ENCODE results near the gene ACAD10. TPM values are rescaled to one million over a fixed set of nuclear protein-coding genes. Genes with fewer than 3 reads are reported as not detected.

The ACAD10 gene
- total RNA-seq, 1 donor from 2014 or later: 32.6 TPM

DNA sequence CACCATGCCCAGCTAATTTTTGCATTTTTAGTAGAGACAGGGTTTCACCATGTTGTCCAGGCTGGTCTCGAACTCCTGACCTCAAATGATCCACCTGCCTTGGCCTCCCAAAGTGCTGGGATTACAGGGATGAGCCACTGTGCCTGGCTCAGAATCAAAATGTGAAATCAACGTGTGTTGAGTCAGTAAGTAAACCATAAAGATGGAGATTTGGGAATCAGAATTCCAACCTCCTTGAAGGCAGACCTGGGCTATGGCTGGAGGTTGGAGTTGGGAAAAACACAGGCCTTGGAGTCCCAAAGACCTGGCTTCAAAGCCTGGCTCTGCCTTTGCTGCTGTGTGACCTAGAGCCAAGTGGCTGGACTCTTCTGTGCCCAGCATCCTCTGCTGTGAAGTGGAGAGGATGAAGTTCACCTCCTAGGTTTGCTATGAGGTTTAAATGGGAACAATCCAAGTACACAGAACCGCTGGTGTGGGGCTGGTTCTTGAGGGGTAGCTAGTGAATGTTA lies 91.0 kb downstream of the ACAD10 start:
- Mint-ChIP-seq H3K9me3 (no peaks in the 10 kb centered on the region), H3K27me3 (ENCODE audit: low read depth) (peaks cover 4% of the 10 kb centered on the region), H3K36me3 (ENCODE audit: low read depth) (no peaks in the 10 kb centered on the region), H3K4me1 (ENCODE audit: low read depth) (peaks cover 5% of the 10 kb centered on the region), H3K27ac (no peak overlapping the region), H3K4me3 (ENCODE audit: low read depth) (no peak overlapping the region)
- DNase-seq (ENCODE audit: low spot score): no peak
- intact Hi-C loops (cut with micrococcal nuclease): no loop called here

GRCh38 chr12:111777345-111778045 lies 91.6 kb downstream of the ACAD10 start:
- Mint-ChIP-seq H3K27me3 (ENCODE audit: low read depth) (peaks cover 4% of the 10 kb centered on the region), H3K36me3 (ENCODE audit: low read depth) (no peaks in the 10 kb centered on the region), H3K4me3 (ENCODE audit: low read depth) (no peak overlapping the region), H3K4me1 (ENCODE audit: low read depth) (peaks cover 5% of the 10 kb centered on the region), H3K27ac (no peak overlapping the region), H3K9me3 (no peaks in the 10 kb centered on the region)
- intact Hi-C loops (cut with micrococcal nuclease): no loop called here
- no peak for DNase-seq (ENCODE audit: low spot score)

GRCh38 chr12:111780166-111780565 lies 94.3 kb downstream of the ACAD10 start:
- Mint-ChIP-seq H3K4me3 (ENCODE audit: low read depth) (no peak overlapping the region), H3K4me1 (ENCODE audit: low read depth) (peaks cover 5% of the 10 kb centered on the region)
- intact Hi-C loops (cut with micrococcal nuclease): no loop called here

GRCh38 chr12:111780615-111781014 lies 94.8 kb downstream of the ACAD10 start:
- H3K36me3 Mint-ChIP-seq (ENCODE audit: low read depth): no peaks in the 10 kb centered on the region
- H3K9me3 Mint-ChIP-seq: no peaks in the 10 kb centered on the region
- intact Hi-C loops (cut with micrococcal nuclease): no loop called here
- H3K27me3 Mint-ChIP-seq (ENCODE audit: low read depth): no peaks in the 10 kb centered on the region
- H3K4me3 Mint-ChIP-seq (ENCODE audit: low read depth): no peak overlapping the region
- no peak for DNase-seq (ENCODE audit: low spot score)
- peaks cover 2% of the 10 kb centered on the region for H3K4me1 Mint-ChIP-seq (ENCODE audit: low read depth)
- no peak overlapping the region for H3K27ac Mint-ChIP-seq

More at GRCh38 chr12:111780166-111780565, 94.3 kb downstream of the ACAD10 start:
- Mint-ChIP-seq H3K36me3 (ENCODE audit: low read depth) (no peaks in the 10 kb centered on the region), H3K27ac (no peak overlapping the region), H3K27me3 (ENCODE audit: low read depth) (no peaks in the 10 kb centered on the region), H3K9me3 (no peaks in the 10 kb centered on the region)
- no peak for DNase-seq (ENCODE audit: low spot score)

DNA sequence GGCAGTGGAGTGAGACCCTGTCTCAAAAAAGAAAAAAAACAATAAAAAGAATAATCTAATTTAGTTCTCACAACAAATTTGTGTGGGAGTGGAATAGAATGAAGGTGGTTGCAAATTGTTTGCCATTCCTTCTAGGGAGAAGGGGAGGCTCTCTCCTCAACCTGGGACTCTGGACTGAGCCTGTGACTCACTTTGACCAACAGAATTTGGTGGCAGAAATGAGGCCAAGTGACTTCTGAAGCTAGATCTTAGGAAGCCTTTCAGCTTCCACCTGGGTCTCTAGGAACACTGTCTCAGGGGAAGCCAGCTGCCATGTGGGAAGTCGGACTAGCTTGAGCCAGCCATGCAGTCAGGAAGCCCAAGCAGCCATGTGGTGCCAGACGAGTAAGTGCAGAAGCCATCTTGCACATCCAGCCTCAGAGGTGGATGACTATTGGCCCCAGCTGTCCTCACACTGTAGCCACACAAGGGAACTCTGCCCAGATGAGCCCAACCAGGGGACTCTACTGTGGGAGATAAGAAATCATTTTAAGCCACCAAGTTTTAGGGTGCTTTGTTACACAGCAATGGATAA lies 95.3 kb downstream of the ACAD10 start:
- intact Hi-C loops (cut with micrococcal nuclease): no loop called here
- Mint-ChIP-seq H3K4me1 (ENCODE audit: low read depth) (no peaks in the 10 kb centered on the region), H3K36me3 (ENCODE audit: low read depth) (no peaks in the 10 kb centered on the region), H3K9me3 (no peaks in the 10 kb centered on the region), H3K27me3 (ENCODE audit: low read depth) (no peaks in the 10 kb centered on the region), H3K27ac (no peak overlapping the region), H3K4me3 (ENCODE audit: low read depth) (no peak overlapping the region)
- no peak for DNase-seq (ENCODE audit: low spot score)

DNA sequence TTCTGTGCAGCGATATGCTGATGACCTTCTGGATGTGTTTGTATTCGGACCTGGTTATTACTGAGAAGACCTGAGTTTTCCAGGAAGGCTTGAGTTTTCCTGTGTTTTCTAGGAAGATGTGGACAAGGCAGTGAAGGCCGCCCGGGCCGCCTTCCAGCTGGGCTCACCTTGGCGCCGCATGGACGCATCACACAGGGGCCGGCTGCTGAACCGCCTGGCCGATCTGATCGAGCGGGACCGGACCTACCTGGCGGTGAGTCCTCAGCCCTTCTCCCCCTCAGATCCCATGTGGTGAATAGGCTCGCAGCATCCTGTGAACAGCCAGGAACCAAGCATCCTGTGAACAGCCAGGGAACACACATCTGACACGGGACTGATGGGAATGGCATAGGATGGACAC lies 97.2 kb downstream of the ACAD10 start:
- Mint-ChIP-seq H3K27ac (no peak overlapping the region), H3K36me3 (ENCODE audit: low read depth) (no peaks in the 10 kb centered on the region), H3K27me3 (ENCODE audit: low read depth) (no peaks in the 10 kb centered on the region), H3K9me3 (no peaks in the 10 kb centered on the region), H3K4me1 (ENCODE audit: low read depth) (no peaks in the 10 kb centered on the region), H3K4me3 (ENCODE audit: low read depth) (no peak overlapping the region)
- no peak for DNase-seq (ENCODE audit: low spot score)
- intact Hi-C loops (cut with micrococcal nuclease): no loop called here

DNA sequence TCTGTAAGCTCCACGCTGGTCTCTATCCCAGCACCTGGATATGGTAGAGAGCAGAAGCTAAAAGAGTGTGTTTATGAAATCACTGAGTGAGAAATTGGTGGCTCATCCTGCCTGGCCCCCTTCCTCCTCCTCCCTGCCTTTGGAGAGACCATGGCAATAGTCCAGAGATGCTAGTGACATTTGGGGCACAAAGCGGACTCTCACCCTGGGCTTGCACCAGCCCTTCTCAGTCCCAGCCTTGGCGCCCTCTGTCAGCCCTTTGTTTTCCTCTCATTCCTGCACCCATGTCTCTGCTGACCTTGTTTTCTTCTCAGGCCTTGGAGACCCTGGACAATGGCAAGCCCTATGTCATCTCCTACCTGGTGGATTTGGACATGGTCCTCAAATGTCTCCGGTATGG lies 99.1 kb downstream of the ACAD10 start:
- Mint-ChIP-seq H3K27me3 (ENCODE audit: low read depth) (no peaks in the 10 kb centered on the region), H3K9me3 (no peaks in the 10 kb centered on the region), H3K4me1 (ENCODE audit: low read depth) (no peaks in the 10 kb centered on the region), H3K36me3 (ENCODE audit: low read depth) (no peaks in the 10 kb centered on the region), H3K4me3 (ENCODE audit: low read depth) (no peak overlapping the region), H3K27ac (no peak overlapping the region)
- intact Hi-C loops (cut with micrococcal nuclease): no loop called here
- no peak for DNase-seq (ENCODE audit: low spot score)

GRCh38 chr12:111785651-111786050 lies 99.8 kb downstream of the ACAD10 start:
- no peak overlapping the region for H3K27ac Mint-ChIP-seq
- DNase-seq (ENCODE audit: low spot score): no peak
- no peaks in the 10 kb centered on the region for H3K9me3 Mint-ChIP-seq
- H3K4me3 Mint-ChIP-seq (ENCODE audit: low read depth): no peak overlapping the region
- H3K27me3 Mint-ChIP-seq (ENCODE audit: low read depth): no peaks in the 10 kb centered on the region
- no peaks in the 10 kb centered on the region for H3K4me1 Mint-ChIP-seq (ENCODE audit: low read depth)
- intact Hi-C loops (cut with micrococcal nuclease): no loop called here
- H3K36me3 Mint-ChIP-seq (ENCODE audit: low read depth): no peaks in the 10 kb centered on the region

- H3K36me3 Mint-ChIP-seq (ENCODE audit: low read depth): no peaks in the 10 kb centered on the region
- H3K4me1 Mint-ChIP-seq (ENCODE audit: low read depth): no peaks in the 10 kb centered on the region
- H3K27ac Mint-ChIP-seq: no peak overlapping the region
- no peaks in the 10 kb centered on the region for H3K27me3 Mint-ChIP-seq (ENCODE audit: low read depth)
- no peak for DNase-seq (ENCODE audit: low spot score)
- H3K9me3 Mint-ChIP-seq: no peaks in the 10 kb centered on the region
- H3K4me3 Mint-ChIP-seq (ENCODE audit: low read depth): no peak overlapping the region
- intact Hi-C loops (cut with micrococcal nuclease): no loop called here
Observed at GRCh38 chr12:111788178-111788654, 102.4 kb downstream of the ACAD10 start.

DNA sequence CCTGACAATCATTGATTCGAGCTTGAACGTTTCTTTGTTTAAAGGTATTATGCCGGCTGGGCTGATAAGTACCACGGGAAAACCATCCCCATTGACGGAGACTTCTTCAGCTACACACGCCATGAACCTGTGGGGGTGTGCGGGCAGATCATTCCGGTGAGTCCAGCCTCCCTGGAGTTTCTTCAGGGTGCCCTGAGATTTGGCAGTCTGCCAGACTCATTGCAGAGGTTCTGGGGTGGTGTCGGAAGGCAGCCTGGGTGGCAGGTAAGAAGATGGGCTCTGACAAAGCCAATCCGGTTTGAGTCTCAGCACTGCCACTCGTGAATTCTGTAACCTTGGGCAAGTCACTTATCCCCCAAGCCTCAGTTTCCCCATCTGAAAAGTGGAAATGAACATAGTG lies 103.9 kb downstream of the ACAD10 start:
- Mint-ChIP-seq H3K27ac (no peak overlapping the region), H3K36me3 (ENCODE audit: low read depth) (no peaks in the 10 kb centered on the region), H3K9me3 (no peaks in the 10 kb centered on the region), H3K4me3 (ENCODE audit: low read depth) (no peak overlapping the region), H3K27me3 (ENCODE audit: low read depth) (no peaks in the 10 kb centered on the region), H3K4me1 (ENCODE audit: low read depth) (no peaks in the 10 kb centered on the region)
- intact Hi-C loops (cut with micrococcal nuclease): no loop called here
- DNase-seq (ENCODE audit: low spot score): no peak

- H3K4me1 Mint-ChIP-seq (ENCODE audit: low read depth): no peaks in the 10 kb centered on the region
- H3K27me3 Mint-ChIP-seq (ENCODE audit: low read depth): no peaks in the 10 kb centered on the region
- no peaks in the 10 kb centered on the region for H3K9me3 Mint-ChIP-seq
Observed at GRCh38 chr12:111791507-111791906, 105.7 kb downstream of the ACAD10 start.

GRCh38 chr12:111792155-111792855 lies 106.5 kb downstream of the ACAD10 start:
- Mint-ChIP-seq H3K27me3 (ENCODE audit: low read depth) (no peaks in the 10 kb centered on the region), H3K9me3 (no peaks in the 10 kb centered on the region), H3K36me3 (ENCODE audit: low read depth) (no peaks in the 10 kb centered on the region), H3K27ac (no peak overlapping the region), H3K4me1 (ENCODE audit: low read depth) (no peaks in the 10 kb centered on the region), H3K4me3 (ENCODE audit: low read depth) (no peak overlapping the region)
- intact Hi-C loops (cut with micrococcal nuclease): no loop called here
- no peak for DNase-seq (ENCODE audit: low spot score)

More at GRCh38 chr12:111791507-111791906, 105.7 kb downstream of the ACAD10 start:
- no peak for DNase-seq (ENCODE audit: low spot score)
- intact Hi-C loops (cut with micrococcal nuclease): no loop called here
- H3K36me3 Mint-ChIP-seq (ENCODE audit: low read depth): no peaks in the 10 kb centered on the region
- H3K4me3 Mint-ChIP-seq (ENCODE audit: low read depth): no peak overlapping the region
- no peak overlapping the region for H3K27ac Mint-ChIP-seq

DNA sequence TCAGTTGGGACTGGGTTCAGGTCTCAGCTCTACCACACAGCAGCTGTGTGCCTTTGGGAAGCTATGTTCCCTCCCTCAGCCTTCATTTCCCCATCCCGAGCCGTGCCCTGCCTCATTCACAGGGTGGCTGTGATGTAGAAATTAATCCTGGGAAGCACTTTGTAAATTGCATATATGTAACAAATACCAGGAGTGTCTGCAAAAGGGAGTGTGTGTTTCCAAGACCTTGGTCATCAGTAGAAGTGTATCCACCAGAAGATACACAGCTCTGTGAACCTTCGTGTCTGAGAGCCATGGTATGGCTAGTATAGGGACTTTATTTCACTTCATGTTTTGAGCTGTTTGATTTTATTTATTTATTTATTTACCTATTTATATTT lies 107.0 kb downstream of the ACAD10 start:
- Mint-ChIP-seq H3K9me3 (no peaks in the 10 kb centered on the region), H3K27me3 (ENCODE audit: low read depth) (no peaks in the 10 kb centered on the region), H3K36me3 (ENCODE audit: low read depth) (no peaks in the 10 kb centered on the region), H3K4me1 (ENCODE audit: low read depth) (no peaks in the 10 kb centered on the region), H3K4me3 (ENCODE audit: low read depth) (no peak overlapping the region), H3K27ac (no peak overlapping the region)
- no peak for DNase-seq (ENCODE audit: low spot score)
- intact Hi-C loops (cut with micrococcal nuclease): no loop called here

Data from activated T-helper 2 cell treated with anti-CD3 and anti-CD28 coated beads, Interferon-gamma antibody, Interleukin-2, Interleukin-4, amounts not matched to agents 10 μg/mL and 5 μg/mL and 100 μg/mL, durations not matched to agents 14 hours and 24 hours and 36 hours (primary cell).